ENCODE measurements around the gene SPRY2.

- TF ChIP-seq, protein P1, sequence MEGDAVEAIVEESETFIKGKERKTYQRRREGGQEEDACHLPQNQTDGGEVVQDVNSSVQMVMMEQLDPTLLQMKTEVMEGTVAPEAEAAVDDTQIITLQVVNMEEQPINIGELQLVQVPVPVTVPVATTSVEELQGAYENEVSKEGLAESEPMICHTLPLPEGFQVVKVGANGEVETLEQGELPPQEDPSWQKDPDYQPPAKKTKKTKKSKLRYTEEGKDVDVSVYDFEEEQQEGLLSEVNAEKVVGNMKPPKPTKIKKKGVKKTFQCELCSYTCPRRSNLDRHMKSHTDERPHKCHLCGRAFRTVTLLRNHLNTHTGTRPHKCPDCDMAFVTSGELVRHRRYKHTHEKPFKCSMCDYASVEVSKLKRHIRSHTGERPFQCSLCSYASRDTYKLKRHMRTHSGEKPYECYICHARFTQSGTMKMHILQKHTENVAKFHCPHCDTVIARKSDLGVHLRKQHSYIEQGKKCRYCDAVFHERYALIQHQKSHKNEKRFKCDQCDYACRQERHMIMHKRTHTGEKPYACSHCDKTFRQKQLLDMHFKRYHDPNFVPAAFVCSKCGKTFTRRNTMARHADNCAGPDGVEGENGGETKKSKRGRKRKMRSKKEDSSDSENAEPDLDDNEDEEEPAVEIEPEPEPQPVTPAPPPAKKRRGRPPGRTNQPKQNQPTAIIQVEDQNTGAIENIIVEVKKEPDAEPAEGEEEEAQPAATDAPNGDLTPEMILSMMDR (IDR thresholded peaks at IDR 0.05; ENCODE audit: low read depth, low read length) = no peak
- TF ChIP-seq EZH2phosphoT487 (IDR thresholded peaks at IDR 0.05; ENCODE audit: low read depth) = no peak
Measured at GRCh38 chr13:80336370-80336769, 4.6 kb downstream of the SPRY2 start.

All from OCI-LY3 (cell line).